CD4-positive, alpha-beta T cell treated with Interleukin-21 for 1 hour (primary cell): ENCODE results near the gene NPNT.

Source experiments
- DNase-seq: peaks from one replicate; pipeline ENCODE4 v3.0.0-alpha.2; 2020

NPNT gene

GRCh38 chr4:105921301-105921700, 26.0 kb downstream of the NPNT start:
- DNase-seq: no peak

DNA sequence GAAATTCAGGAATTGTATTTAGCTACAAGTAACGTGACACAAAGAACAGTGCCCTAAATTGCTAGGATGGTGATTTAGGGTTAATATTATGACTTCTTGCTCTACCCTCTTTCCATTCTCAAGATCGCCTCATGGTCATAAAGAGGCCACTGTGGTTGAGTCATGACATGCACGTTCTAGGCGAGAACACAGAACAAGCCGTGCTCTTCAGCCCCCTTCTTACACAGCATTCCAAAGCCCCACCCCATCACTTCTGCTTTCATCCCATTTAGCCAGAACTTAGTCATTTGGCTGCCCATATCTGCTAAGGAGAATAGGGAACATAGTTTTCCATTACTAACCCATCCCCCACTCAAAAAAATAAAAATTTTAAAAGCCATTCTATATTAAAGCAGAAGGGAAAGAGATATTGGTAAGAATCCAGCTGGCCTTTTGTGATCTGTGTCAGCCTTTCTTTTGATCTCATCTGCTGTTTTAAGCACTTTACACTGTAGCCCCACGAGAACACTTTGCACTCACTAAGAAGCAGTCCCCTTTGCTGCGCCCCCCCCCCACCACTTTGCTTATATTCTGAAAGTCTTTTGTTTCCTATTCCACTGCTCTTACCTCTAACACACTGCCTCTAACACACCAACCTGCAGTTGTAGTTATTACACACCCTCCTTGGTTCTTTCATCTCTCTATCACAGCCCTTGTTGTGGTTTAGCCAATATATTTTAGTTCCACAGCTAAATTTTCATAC, 28.4 kb downstream of the NPNT start:
- no peak for DNase-seq

- DNase-seq: no peak
Measured at GRCh38 chr4:105924341-105924740, 29.1 kb downstream of the NPNT start.

DNA sequence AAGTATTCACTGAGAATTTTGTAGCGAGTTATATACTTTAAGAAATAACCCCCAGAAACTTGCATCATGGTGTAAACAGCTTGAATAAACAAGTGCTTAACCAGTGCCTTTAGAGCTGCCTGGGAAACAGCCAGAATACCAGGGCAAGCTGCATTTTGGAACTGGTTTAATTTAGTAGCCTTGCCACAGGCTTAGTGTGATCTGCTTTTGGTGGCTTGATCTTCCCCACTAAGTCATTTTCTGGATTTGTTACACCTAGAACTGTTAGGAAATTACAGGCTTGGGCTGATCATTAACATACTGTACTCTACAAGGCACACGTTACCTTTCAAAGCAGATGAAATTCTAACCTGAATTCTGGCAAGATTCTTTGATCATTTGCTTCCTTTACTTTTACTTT, 35.4 kb downstream of the NPNT start:
- no peak for DNase-seq

DNA sequence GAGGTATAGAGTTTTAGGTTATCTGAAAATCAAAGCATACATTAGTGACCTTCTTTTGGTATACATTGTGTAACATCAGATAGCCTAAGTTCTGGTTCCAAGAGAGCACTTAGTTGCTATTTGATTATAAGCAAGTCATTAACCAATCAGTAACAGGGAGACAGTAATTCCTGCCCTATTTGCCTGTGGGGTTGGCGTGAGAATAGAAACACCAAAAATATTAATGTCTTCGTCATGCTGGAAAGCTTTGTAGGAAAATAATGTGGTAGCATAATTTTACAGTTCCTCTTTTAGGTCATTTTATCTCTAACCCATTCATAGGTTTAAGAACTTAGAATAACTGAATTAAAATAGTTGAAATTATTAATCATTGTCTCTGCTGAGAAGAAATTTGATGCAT, 37.8 kb downstream of the NPNT start:
- DNase-seq: no peak

DNA sequence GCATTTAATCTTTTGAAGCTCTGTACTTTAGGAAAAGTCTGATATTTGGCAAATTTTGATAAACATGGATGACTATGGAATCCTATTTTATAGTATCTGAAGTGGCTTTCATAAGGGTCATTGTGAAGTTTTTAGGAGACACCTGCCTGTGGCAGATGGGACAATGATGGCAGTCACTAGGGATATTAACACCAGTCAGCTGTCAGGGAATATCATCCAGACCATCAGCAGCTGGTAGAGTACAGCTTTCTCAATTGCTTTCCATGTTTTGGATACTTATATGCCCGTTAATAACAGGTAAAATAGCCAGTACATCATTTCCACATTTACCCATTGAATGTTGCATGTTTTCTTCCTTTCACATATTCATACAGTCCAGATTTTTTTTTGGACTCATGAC, 39.1 kb downstream of the NPNT start:
- no peak for DNase-seq

GRCh38 chr4:105936901-105937300, 41.6 kb downstream of the NPNT start:
- DNase-seq: no peak

GRCh38 chr4:105937759-105938158, 42.5 kb downstream of the NPNT start:
- no peak for DNase-seq

DNA sequence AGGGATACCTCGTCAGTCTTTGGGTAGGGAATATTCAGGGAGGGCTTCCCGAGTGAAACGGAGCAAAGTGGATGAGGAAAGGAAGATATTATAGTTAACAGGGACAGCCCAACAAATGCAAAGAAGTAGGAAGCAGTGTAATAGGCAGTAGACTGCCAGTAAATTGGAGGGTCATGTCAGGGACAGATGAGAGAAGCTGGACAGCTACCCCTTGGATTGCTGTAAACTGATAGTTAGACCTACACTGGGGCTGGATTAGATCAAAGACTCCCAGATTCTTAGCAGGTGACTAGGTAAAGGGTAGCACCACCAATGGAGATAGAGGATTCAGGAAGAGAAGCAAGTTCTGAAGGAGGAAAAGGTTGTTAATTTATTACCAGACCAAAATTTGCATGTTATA, 48.0 kb downstream of the NPNT start:
- no peak for DNase-seq

- no peak for DNase-seq
Measured at GRCh38 chr4:105944540-105944939, 49.3 kb downstream of the NPNT start.

- no peak for DNase-seq
Measured at GRCh38 chr4:105946771-105947170, 51.5 kb downstream of the NPNT start.

DNA sequence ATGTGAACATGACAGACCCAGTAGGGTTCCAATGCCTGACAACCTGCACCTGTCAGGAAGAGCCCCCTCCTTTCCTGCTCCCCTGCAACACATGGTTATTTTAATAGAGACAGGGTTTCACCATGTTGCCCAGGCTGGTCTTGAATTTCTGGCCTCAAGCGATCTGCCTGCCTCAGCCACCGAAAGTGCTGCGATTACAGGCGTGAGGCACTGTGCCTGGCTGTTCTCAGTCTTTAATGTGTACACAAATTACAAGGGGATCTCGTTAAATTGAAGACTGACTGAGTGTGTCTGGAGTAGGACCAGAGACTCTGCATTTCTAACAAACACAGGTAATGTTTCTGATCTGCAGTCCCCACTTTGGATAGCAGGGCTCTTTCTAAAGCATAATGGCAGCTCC, 55.4 kb downstream of the NPNT start:
- no peak for DNase-seq

DNA sequence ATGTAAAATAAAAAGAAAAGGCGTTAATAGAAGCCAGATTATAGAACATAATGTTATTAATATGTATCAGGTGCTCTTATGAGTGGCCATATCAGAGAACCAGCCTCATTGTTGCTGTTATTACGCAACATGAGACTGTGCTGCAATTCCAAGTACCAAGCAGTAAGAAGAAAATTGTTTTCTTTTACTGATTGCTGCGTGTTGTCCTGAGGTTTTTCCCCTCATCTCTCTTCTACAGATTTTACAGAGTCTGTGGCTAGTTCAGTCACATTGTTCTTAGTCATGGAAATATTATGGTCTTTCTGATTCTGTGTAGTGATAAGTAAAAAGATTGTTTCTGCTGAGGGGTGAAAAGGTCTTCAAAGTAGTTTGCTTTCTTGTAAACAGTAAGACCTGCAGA, 55.9 kb downstream of the NPNT start:
- DNase-seq: no peak

DNA sequence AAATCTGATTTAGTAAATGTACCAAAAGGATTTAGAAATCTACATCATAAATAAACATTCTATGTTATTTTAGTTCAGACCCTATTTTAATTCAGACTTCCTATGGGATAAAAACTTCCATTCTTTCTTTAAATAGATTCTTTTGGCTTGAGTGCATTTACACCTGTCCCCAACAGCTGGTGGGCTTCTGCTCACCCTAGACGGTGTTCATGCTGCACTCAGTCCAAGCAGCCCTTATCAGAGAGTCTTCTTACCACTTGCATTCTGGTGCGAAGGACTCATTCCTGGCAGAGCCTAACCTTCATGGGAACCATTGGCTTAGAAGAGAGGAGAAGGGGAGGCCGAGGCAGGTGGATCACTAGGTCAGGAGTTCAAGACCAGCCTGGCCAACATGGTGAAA, 57.3 kb downstream of the NPNT start:
- DNase-seq: no peak

- DNase-seq: no peak
Measured at GRCh38 chr4:105956569-105956968, 61.3 kb downstream of the NPNT start.

GRCh38 chr4:105957680-105958079, 62.4 kb downstream of the NPNT start:
- no peak for DNase-seq

- no peak for DNase-seq
Measured at GRCh38 chr4:105963461-105964400, 68.5 kb downstream of the NPNT start.

DNA sequence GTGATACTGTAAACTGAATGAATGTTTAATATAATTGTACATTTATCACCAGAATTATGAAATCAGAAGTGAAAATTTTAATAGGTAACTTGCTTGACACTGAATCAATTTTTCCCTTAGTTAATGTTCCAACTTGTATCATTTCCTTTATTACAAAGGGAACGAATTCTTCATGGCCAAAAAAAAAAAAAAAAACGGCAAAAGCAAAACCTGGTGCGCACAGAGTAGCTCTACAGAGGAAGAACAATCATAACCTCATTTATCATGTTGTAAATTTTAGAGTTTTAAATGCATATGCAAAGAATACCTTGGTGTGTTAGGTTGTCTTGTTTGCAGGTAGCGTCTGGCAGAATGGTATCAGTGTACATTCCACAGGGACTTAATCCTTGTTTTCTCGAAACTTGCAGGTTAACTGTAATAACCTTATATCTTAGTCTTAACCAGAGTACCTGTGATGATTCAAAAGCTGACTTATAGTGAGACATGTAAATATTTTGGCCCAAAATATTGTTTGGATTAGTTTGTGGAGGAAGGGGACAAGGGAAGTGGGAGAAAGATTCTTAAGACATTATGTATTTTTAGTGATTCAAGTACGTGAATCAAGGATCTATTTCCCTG, 70.0 kb downstream of the NPNT start:
- DNase-seq: no peak

GRCh38 chr4:105966051-105966450, 70.8 kb downstream of the NPNT start:
- no peak for DNase-seq

DNA sequence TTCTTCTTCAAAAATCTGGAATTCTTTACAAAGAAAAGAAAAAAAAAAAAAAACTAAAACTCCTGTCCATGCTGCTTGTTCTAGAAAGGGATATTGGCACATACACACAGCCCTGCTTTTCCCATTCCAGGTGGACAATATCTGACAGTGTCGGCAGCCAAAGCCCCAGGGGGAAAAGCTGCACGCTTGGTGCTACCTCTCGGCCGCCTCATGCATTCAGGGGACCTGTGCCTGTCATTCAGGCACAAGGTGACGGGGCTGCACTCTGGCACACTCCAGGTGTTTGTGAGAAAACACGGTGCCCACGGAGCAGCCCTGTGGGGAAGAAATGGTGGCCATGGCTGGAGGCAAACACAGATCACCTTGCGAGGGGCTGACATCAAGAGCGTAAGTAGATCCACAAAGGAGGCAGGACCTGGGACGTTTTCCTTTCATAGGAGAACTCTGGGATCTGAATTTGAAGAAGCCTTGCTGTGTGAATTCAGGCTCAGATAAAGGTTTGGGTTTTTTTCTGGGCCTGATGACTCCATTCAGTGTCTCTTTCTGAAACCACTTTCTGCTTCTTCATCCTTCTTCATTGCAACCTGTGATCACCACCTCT, 71.9 kb downstream of the NPNT start:
- no peak for DNase-seq

- DNase-seq: no peak
Measured at GRCh38 chr4:105969575-105969974, 74.3 kb downstream of the NPNT start.

- DNase-seq: no peak
Measured at GRCh38 chr4:105970371-105970770, 75.1 kb downstream of the NPNT start.

GRCh38 chr4:105971036-105971435, 75.8 kb downstream of the NPNT start:
- DNase-seq: no peak
